DND-41 (cell line): ENCODE results near the gene CD58.

Experiments used
- CTCF ChIP-seq: IDR thresholded peaks from 2 replicates; pipeline ENCODE4 v1.5.1; 2012; ENCODE audit warnings: borderline replicate concordance, low read length, moderate library complexity, mild to moderate bottlenecking; ENCODE audit not compliant: poor library complexity, severe bottlenecking; ENCODE audit errors: extremely low read depth
- EZH2 ChIP-seq: IDR thresholded peaks from 3 replicates; pipeline ENCODE4 v1.6.1; 2012; ENCODE audit warnings: borderline replicate concordance, low read depth, mild to moderate bottlenecking, moderate library complexity, low read length, inconsistent platforms; ENCODE audit not compliant: severe bottlenecking

GRCh38 chr1:116579259-116579875 lies 8.5 kb upstream of the CD58 start:
- TF ChIP-seq CTCF (no peak), EZH2 (no peak)
